Caco-2 (cell line): Measurements from ENCODE around the gene PITRM1. TPM values are rescaled to one million over a fixed set of nuclear protein-coding genes. Genes with fewer than 3 reads are reported as not detected.
A peak's percentile ranks its signal among the peaks of the same experiment; 100 is the strongest.

Source experiments
- BruUV-seq: library from RNA; stranded (reverse); fragments of 400-500 nt; replicated peaks from 2 replicates; lab custom pipeline; 2021; lab: Mats Ljungman, UMichigan
- CTCF ChIA-PET: fragments of 300-600 bp; sonication (Branson Sonifier 250); formaldehyde crosslinking; loops from one replicate; lab custom pipeline; 2022; ENCODE audit warnings: antibody characterized with exemption; lab: Charles Lee
- POLR2A ChIA-PET: fragments of 300-600 bp; sonication (Branson Sonifier 250); formaldehyde crosslinking; loops from one replicate; lab custom pipeline; 2022; ENCODE audit warnings: antibody characterized with exemption; lab: Charles Lee
- DNase-seq, 2 experiments: peaks; one replicate each; pipeline versions ENCODE4 v3.0.0 to v3.0.0-alpha.2; 2020 to 2022
- H3K27me3 ChIP-seq: replicated peaks from 2 replicates; pipeline ENCODE4 v1.6.0; 2011; ENCODE audit warnings: low read length; ENCODE audit not compliant: control insufficient read depth, insufficient read depth
- H3K36me3 ChIP-seq: 2 replicates; pipeline ENCODE4 v1.5.1; 2011; ENCODE audit warnings: low read length; ENCODE audit not compliant: control insufficient read depth, insufficient read depth
- H3K4me1 ChIP-seq: fragments of 250-450 bp; sonication (Bioruptor Pico); 2 replicates; pipeline ENCODE4 v1.5.1; 2020; ENCODE audit warnings: mild to moderate bottlenecking
- H3K4me3 ChIP-seq: 2 replicates; pipeline ENCODE4 v1.5.1; 2011; ENCODE audit warnings: low read depth, mild to moderate bottlenecking, control low read depth, low read length
- H3K9me3 ChIP-seq: fragments of 250-450 bp; sonication (Bioruptor Pico); 2 replicates; pipeline ENCODE4 v1.5.1; 2020; ENCODE audit warnings: mild to moderate bottlenecking, moderate library complexity
- H3K27ac Mint-ChIP-seq: one replicate; pipeline ENCODE4 v1.8.0; 2022; ENCODE audit warnings: mixed read lengths; ENCODE audit not compliant: unreplicated experiment
- H3K27me3 Mint-ChIP-seq: one replicate; pipeline ENCODE4 v1.8.0; 2022; ENCODE audit warnings: mixed read lengths; ENCODE audit not compliant: insufficient read depth, unreplicated experiment
- H3K36me3 Mint-ChIP-seq: one replicate; pipeline ENCODE4 v1.8.0; 2022; ENCODE audit warnings: mild to moderate bottlenecking, mixed read lengths; ENCODE audit not compliant: insufficient read depth, unreplicated experiment
- H3K4me1 Mint-ChIP-seq: one replicate; pipeline ENCODE4 v1.8.0; 2022; ENCODE audit warnings: low read depth, mixed read lengths; ENCODE audit not compliant: unreplicated experiment
- H3K4me3 Mint-ChIP-seq: one replicate; pipeline ENCODE4 v1.8.0; 2022; ENCODE audit warnings: mild to moderate bottlenecking, moderate library complexity, mixed read lengths; ENCODE audit not compliant: unreplicated experiment
- H3K9me3 Mint-ChIP-seq: one replicate; pipeline ENCODE4 v1.8.0; 2022; ENCODE audit warnings: mixed read lengths; ENCODE audit not compliant: unreplicated experiment
- intact Hi-C: fragments of 100-400 bp; cut with micrococcal nuclease; formaldehyde crosslinking; loops from one replicate; pipeline ENCODE4 v1.10.0; 2022; ENCODE audit not compliant: unreplicated experiment
- total RNA-seq: library from RNA; stranded (reverse); gene quantifications from 2 replicates; pipeline ENCODE4 v1.2.3, GENCODE V29; 2022
- TF ChIP-seq, protein P1 (sequence below), 2 experiments: fragments of 200-600 bp in 1 of 2; IDR thresholded peaks; 1 replicate in 1 of 2; 2 replicates in 1 of 2; pipeline versions ENCODE4 v1.5.1 to v1.8.0; 2011 to 2022; ENCODE audit warnings: antibody characterized with exemption in 1 of 2, control low read depth in 1 of 2, inconsistent platforms in 1 of 2, low read depth in 1 of 2, low read length in 1 of 2, mild to moderate bottlenecking in 1 of 2, moderate library complexity in 1 of 2; ENCODE audit not compliant: insufficient read depth in 1 of 2, severe bottlenecking in 1 of 2, unreplicated experiment in 1 of 2

Gene PITRM1
- total RNA-seq, 1 experiment from 2014 or later: 80.5 TPM

DNA sequence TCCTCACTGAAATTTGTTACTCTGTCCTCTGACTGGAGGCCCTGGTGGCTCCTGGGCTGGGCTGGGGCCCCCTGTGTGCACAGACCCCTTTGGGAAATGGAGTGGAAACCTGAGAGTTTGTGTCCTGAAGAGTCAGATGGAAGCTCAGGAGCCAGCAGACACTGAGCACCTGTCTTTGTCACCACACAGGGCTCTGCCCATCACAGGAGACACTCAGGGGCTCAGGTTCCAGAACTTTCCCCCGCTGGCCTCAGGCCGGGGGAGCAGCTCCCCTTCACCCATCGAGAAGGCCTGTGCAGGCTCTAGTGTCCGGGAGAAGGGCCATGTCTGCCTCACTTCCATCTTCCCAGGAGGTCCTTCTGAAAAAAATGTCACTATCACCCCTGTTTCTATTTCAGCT, 22.3 kb upstream of the PITRM1 start:
- CTCF ChIA-PET: interaction anchor here (0.6 kb wide), 1 partner anchor 243 kb away, joined by 7 read pairs; no protein-coding TSS in a partner anchor
- BruUV-seq: no TSS peak

DNA sequence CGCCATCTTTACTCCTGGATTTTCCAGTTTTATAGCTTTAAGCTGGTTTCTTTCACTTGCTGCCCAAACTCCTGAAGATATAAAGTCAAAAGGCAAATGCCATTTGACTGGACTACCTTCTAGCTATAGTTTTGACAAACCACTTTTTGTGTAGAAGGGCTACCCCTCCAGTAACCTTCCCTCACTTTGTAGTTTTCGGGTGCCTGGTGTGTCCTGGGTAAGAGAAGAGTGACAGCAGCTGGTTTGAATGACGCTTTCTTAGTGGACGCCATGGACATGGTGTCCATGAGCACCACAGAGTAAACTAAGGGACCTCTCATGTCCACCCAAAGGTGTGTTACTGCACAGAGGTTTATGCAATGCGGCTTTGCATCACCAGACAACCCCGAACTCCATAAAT, 21.2 kb upstream of the PITRM1 start:
- DNase-seq: no peak
- Histone ChIP-seq H3K4me3 (no peak overlapping the region), H3K36me3 (no peaks in the 10 kb centered on the region), H3K4me1 (no peaks in the 10 kb centered on the region), H3K9me3 (no peaks in the 10 kb centered on the region), H3K27me3 (no peaks in the 10 kb centered on the region; the same call in 1 of the 2 replicates)
- TF ChIP-seq, protein P1, sequence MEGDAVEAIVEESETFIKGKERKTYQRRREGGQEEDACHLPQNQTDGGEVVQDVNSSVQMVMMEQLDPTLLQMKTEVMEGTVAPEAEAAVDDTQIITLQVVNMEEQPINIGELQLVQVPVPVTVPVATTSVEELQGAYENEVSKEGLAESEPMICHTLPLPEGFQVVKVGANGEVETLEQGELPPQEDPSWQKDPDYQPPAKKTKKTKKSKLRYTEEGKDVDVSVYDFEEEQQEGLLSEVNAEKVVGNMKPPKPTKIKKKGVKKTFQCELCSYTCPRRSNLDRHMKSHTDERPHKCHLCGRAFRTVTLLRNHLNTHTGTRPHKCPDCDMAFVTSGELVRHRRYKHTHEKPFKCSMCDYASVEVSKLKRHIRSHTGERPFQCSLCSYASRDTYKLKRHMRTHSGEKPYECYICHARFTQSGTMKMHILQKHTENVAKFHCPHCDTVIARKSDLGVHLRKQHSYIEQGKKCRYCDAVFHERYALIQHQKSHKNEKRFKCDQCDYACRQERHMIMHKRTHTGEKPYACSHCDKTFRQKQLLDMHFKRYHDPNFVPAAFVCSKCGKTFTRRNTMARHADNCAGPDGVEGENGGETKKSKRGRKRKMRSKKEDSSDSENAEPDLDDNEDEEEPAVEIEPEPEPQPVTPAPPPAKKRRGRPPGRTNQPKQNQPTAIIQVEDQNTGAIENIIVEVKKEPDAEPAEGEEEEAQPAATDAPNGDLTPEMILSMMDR (IDR thresholded peaks at IDR 0.05; ENCODE audit: insufficient read depth in 1 of 2, low read depth in 1 of 2, low read length in 1 of 2, severe bottlenecking in 1 of 2, unreplicated experiment in 1 of 2): no peak
- Mint-ChIP-seq H3K27ac (no peak overlapping the region), H3K36me3 (peaks cover 6% of the 10 kb centered on the region), H3K9me3 (no peaks in the 10 kb centered on the region), H3K4me3 (no peak overlapping the region), H3K4me1 (peaks cover 9% of the 10 kb centered on the region), H3K27me3 (no peaks in the 10 kb centered on the region)
- BruUV-seq: no TSS peak
- ChIA-PET POLR2A (interaction anchor here (0.7 kb wide), 1 partner anchor 99 kb away, joined by 3 read pairs; no protein-coding TSS in a partner anchor), CTCF (interaction anchor here (1.0 kb wide), 1 partner anchor 21 kb away, joined by 3 read pairs; the partner anchor contains the start of gene PITRM1)
- intact Hi-C loops: no loop called here

More for the DNA sequence above, 22.3 kb upstream of the PITRM1 start:
- intact Hi-C loops: loop anchor here (5.0 kb wide), 1 partner anchor 592 kb away; the partner anchor contains the start of gene KLF6
- POLR2A ChIA-PET: interaction anchor here (0.6 kb wide), 1 partner anchor 22 kb away, joined by 11 read pairs; the partner anchor contains the start of gene PITRM1
- DNase-seq: no peak
- Mint-ChIP-seq H3K36me3 (peaks cover 6% of the 10 kb centered on the region), H3K27me3 (no peaks in the 10 kb centered on the region), H3K9me3 (no peaks in the 10 kb centered on the region), H3K27ac (no peak overlapping the region), H3K4me3 (no peak overlapping the region), H3K4me1 (peaks cover 9% of the 10 kb centered on the region)
- H3K36me3 ChIP-seq: no peaks in the 10 kb centered on the region
- H3K4me1 ChIP-seq: no peaks in the 10 kb centered on the region
- H3K4me3 ChIP-seq: no peak overlapping the region
- no peaks in the 10 kb centered on the region for H3K9me3 ChIP-seq
- TF ChIP-seq, protein P1 (IDR thresholded peaks at IDR 0.05; ENCODE audit: insufficient read depth in 1 of 2, low read depth in 1 of 2, low read length in 1 of 2, severe bottlenecking in 1 of 2, unreplicated experiment in 1 of 2): no peak
- H3K27me3 ChIP-seq: no peaks in the 10 kb centered on the region; the same call in 1 of the 2 replicates

DNA sequence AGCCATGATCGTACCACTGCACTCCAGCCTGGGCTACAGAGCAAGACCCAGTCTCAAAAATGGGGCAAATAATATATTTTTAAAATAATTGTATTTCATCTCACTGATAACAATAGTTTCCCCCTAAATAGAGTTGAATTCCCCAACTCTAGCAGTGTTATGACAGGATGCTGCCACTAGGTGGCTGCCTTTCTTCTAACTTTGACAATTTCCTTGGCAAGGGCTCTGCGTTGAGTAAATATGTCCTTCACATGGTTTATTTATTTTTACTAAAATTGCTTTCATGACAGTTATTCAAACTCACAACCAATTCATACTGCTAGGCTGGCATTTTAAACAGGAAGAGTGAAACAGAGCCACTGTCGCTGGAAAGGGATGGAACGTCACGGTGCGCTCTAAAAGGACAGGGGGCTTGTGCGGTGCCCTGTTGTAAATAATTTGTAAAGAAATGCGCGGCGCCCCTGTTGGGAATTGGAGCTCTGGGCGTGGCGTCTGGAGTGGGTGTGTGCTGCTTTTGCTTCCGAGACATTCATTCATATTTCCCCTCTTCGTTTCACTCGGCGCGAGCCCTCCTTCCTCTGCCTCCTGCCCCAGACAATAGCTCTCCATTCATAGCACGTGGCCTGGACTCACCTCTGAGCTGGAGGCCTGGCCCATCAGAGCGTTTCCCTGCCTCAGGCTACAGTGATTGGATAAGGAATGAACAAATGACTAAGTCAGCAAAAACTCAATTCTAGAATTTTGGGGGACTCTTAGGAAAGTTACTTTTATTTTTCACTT, 20.5 kb upstream of the PITRM1 start:
- POLR2A ChIA-PET: interaction anchor here (0.7 kb wide), 1 partner anchor 98 kb away, joined by 3 read pairs; no protein-coding TSS in a partner anchor
- H3K27me3 Mint-ChIP-seq: no peaks in the 10 kb centered on the region
- Histone ChIP-seq H3K36me3 (no peaks in the 10 kb centered on the region), H3K4me3 (no peak overlapping the region), H3K27me3 (no peaks in the 10 kb centered on the region; the same call in 1 of the 2 replicates), H3K9me3 (no peaks in the 10 kb centered on the region), H3K4me1 (no peaks in the 10 kb centered on the region)
- peaks cover 6% of the 10 kb centered on the region for H3K4me1 Mint-ChIP-seq
- no TSS peak for BruUV-seq
- CTCF ChIA-PET: interaction anchor here (1.0 kb wide), 1 partner anchor 21 kb away, joined by 3 read pairs; the partner anchor contains the start of gene PITRM1
- intact Hi-C loops: no loop called here
- H3K4me3 Mint-ChIP-seq: no peak overlapping the region
- peak in 1 of 2 experiments; percentile 52 for DNase-seq
- TF ChIP-seq, protein P1 (IDR thresholded peaks at IDR 0.05; ENCODE audit: insufficient read depth in 1 of 2, low read depth in 1 of 2, low read length in 1 of 2, severe bottlenecking in 1 of 2, unreplicated experiment in 1 of 2): peak; percentile 94
- no peaks in the 10 kb centered on the region for H3K9me3 Mint-ChIP-seq
- peaks cover 6% of the 10 kb centered on the region for H3K36me3 Mint-ChIP-seq
- H3K27ac Mint-ChIP-seq: no peak overlapping the region
